HEK293T (cell line): ENCODE measurements around the gene CHRND.

Experiments used
- ARNT ChIP-seq: fragments of 450-650 bp; IDR thresholded peaks from 2 replicates; pipeline ENCODE4 v1.6.1; 2017; ENCODE audit warnings: mild to moderate bottlenecking
- CTBP1 ChIP-seq: fragments of 450-650 bp; IDR thresholded peaks from 2 replicates; pipeline ENCODE4 v1.6.1; 2016; ENCODE audit warnings: borderline replicate concordance
- ELF4 ChIP-seq: fragments of 450-650 bp; IDR thresholded peaks from 2 replicates; pipeline ENCODE4 v1.6.1; 2017; ENCODE audit warnings: antibody characterized with exemption
- FOXA1 ChIP-seq: fragments of 450-650 bp; IDR thresholded peaks from 2 replicates; pipeline ENCODE4 v1.6.1; 2016; ENCODE audit warnings: mild to moderate bottlenecking
- FOXK2 ChIP-seq: fragments of 450-650 bp; IDR thresholded peaks from 2 replicates; pipeline ENCODE4 v1.6.1; 2016; ENCODE audit warnings: mild to moderate bottlenecking
- LEF1 ChIP-seq: fragments of 450-650 bp; IDR thresholded peaks from 2 replicates; pipeline ENCODE4 v1.6.1; 2017; ENCODE audit warnings: mild to moderate bottlenecking, borderline replicate concordance
- SP1 ChIP-seq: fragments of 450-650 bp; IDR thresholded peaks from 2 replicates; pipeline ENCODE4 v1.6.1; 2017
- SUZ12 ChIP-seq: fragments of 450-650 bp; IDR thresholded peaks from 2 replicates; pipeline ENCODE4 v1.6.1; 2016; ENCODE audit warnings: mild to moderate bottlenecking

DNA sequence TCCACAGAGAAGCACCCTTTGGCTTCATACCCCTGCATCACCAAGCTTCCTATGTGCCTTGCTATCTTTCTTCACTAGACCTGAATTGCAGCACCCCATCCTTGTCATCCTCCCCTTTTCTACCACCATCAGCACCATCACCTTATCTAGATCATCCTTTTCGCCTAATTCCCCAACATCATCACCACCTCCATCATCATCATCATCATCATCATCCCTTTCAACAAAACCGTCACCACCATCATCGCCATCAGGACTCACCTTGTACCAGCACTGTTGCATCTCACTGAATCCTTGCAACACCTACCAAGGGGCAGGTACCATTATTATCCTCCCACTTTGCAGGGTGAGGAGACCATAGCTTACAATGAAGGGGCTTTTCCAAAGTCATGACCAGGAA, 27.5 kb upstream of the CHRND start:
- no peak for TF ChIP-seq SUZ12
- TF ChIP-seq ELF4, result no peak
- no peak for TF ChIP-seq FOXA1
- no peak for TF ChIP-seq CTBP1
- TF ChIP-seq ARNT, result no peak
- TF ChIP-seq SP1, result no peak
- no peak for TF ChIP-seq FOXK2
- no peak for TF ChIP-seq LEF1
